HG02870 (cell line): ENCODE results near the gene NBPF12.
"Not testable (repeated sequence)": the region's sequence is repeated elsewhere in the genome, so short reads cannot be mapped to it uniquely, and the experiment has no call there.

Experiments used
- ATAC-seq: cut with Tn5 transposase; IDR thresholded peaks from one replicate; pipeline ENCODE4 v1.9.1; 2021; ENCODE audit warnings: mild to moderate bottlenecking, moderate library complexity; ENCODE audit not compliant: unreplicated experiment

The NBPF12 gene

DNA sequence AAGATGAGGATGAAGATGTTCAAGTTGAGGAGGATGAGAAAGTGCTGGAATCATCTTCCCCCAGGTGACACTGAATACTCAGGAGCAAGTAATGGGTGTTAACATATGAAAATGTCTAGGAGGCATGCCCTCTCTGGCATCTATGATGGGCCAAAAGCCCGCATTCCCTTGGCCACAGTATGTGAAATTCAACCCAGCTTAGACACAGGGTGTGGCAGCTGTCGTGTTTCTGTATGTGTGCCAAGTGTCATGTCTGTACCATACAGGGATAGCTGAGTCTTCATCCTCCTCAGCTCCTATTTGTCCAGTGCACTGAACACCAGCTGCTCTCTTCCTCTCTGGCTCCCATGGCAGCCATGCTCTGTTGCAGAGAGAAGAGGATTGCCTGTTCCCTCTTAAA lies 32.5 kb downstream of the NBPF12 start:
- ATAC-seq = not testable (repeated sequence)

DNA sequence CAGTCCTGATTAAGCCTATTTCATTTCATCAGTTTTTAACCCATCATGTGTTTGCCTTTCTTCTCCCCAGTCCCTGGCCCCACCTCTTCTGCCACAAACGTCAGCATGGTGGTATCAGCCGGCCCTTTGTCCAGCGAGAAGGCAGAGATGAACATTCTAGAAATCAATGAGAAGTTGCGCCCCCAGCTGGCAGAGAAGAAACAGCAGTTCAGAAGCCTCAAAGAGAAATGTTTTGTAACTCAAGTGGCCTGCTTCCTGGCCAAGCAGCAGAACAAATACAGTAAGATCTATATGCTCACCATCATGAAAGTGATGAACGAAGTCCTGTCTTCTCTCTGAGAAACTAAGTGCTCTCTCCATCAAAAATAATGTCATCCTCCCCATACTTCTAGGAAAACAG lies 34.6 kb downstream of the NBPF12 start:
- not testable (repeated sequence) for ATAC-seq

DNA sequence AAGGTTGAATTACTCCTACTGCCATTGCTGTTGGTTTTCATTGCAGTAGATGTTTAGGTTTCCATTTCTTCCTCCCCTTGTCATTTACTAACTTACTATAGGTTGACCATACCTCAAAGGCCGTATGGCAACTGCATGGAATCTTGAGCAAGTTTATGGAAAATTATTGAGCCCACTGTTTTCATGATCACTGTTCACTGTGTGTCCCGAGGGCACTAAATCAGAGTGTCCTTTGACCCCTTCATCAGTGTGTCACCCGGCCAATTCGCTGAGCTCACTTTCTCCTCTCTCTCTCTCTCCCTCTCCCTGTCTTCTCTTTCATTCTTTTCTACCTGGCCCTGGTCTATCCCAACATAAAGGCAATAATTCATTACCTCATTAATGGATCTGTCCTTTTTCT lies 47.7 kb downstream of the NBPF12 start:
- not testable (repeated sequence) for ATAC-seq

- ATAC-seq = not testable (repeated sequence)
These were observed 48.3 kb downstream of the NBPF12 start for GRCh38 chr1:146986450-146986849.

GRCh38 chr1:146987502-146987901 lies 49.4 kb downstream of the NBPF12 start:
- ATAC-seq = not testable (repeated sequence)

DNA sequence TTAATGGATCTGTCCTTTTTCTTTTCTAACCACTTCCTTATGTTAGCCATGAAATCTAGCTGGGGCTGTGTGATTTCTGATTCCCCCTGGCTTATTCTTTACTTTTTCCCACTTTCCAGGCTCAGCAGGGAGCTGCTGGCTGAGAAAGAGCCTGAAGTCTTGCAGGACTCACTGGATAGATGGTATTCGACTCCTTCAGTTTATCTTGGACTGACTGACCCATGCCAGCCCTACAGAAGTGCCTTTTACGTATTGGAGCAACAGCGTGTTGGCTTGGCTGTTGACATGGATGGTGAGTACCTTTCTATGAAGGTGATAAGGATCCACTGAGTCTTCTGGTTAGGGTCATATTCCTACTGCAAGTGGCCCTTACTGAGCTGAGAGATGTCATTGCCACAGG lies 51.3 kb downstream of the NBPF12 start:
- ATAC-seq = not testable (repeated sequence)

DNA sequence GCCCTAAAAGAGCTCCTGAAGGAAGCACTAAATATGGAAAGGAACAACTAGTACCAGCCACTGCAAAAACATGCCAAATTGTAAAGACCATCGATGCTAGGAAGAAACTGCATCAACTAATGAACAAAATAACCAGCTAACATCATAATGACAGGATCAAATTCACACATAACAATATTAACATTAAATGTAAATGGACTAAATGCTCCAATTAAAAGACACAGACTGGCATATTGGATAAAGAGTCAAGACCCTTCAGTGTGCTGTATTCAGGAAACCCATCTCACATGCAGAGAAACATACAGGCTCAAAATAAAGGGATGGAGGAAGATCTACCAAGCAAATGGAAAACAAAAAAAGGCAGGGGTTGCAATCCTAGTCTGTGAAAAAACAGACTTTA lies 70.4 kb downstream of the NBPF12 start:
- not testable (repeated sequence) for ATAC-seq

DNA sequence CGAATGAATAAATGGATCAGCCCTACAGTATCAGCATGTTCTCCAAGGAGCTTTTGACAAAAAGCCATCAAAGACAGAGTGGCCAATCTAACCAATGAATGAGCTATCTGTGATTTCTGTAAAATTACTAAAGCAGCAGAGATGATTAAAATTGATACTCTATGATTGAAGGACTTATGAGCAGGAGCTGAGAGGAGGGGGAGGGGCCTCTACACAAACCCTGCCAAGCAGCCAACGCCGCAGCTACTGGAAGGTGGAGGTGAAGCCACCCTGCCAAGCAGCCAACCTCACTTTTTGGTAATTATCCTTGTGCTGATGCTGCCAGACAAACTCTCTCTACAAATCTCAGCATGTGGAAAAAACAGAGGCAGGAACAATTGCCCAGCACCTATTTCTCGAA lies 88.9 kb downstream of the NBPF12 start:
- not testable (repeated sequence) for ATAC-seq

- ATAC-seq = not testable (repeated sequence)
These were observed 92.0 kb downstream of the NBPF12 start for GRCh38 chr1:147030066-147030653.

DNA sequence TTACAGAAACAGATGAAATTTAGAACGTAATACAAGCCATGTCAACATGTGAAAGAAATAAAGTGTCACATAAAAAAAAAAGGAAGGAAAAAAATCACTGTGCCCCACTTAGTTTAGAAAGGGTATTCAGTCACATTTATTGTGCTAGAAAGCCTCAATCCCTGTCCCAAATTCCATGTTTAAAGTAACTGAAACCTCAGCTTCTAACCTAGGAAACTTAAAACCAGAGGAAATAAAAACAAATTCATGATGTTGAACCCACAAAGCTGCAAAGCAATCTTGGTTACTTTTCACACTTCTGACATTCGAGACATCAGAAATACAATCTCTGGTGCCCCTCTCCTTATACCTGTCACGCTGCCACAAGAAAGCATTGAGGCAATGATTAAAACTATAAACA lies 101.8 kb downstream of the NBPF12 start:
- ATAC-seq = no peak

DNA sequence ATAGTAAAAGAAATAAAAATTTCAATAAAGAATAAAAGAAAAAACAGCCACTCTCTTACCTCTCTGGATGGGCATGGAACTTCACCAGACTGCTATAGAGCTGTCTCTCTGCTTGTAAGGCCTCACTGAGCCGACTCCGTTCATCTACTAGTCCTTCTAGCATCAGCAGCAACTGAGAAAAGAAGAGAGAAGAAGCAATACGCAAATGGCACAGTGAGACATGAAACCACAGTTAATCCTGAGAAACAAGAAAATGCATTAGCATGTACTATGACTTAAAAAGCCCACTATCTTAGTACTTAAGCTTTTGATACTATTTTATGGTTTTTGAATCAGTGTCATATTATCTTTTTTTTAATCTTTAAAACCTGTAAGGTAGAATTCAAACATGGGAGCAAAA lies 104.8 kb downstream of the NBPF12 start:
- not testable (repeated sequence) for ATAC-seq

DNA sequence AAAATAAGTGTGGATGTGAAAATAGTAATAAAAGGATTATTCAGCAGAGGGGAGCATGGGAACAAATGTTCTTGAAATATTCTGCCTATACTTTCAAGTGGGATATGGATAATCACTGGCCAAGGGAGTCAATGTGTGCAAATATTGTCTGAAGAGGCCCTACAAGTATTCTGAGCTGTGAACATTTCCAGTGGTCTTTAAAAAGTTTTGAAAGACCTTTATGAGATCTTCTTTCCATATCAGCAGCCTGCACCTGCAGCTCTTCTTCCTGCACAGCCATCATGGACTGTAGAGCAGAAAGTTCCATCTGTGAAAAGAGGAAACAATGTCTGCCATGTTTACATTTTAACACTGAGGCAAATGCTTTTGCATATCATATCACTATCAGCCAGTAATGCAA lies 106.4 kb downstream of the NBPF12 start:
- ATAC-seq = not testable (repeated sequence)
